Caco-2 (cell line): Measurements from ENCODE around the gene OPN1MW3. TPM values are rescaled to one million over a fixed set of nuclear protein-coding genes. Genes with fewer than 3 reads are reported as not detected.
"Not testable (repeated sequence)": the region's sequence is repeated elsewhere in the genome, so short reads cannot be mapped to it uniquely, and the experiment has no call there.

Experiments used
- Bru-seq: library from RNA; stranded (reverse); fragments of 400-500 nt; gene quantifications from one replicate; lab custom pipeline; 2021; lab: Mats Ljungman, UMichigan
- BruChase-seq, 2 experiments: library from RNA; stranded (reverse); fragments of 400-500 nt; gene quantifications; one replicate each; lab custom pipeline; 2021; lab: Mats Ljungman, UMichigan
- BruUV-seq: library from RNA; stranded (reverse); fragments of 400-500 nt; replicated peaks from 2 replicates; lab custom pipeline; 2021; lab: Mats Ljungman, UMichigan
- CTCF ChIA-PET: fragments of 300-600 bp; sonication (Branson Sonifier 250); formaldehyde crosslinking; loops from one replicate; lab custom pipeline; 2022; ENCODE audit warnings: antibody characterized with exemption; lab: Charles Lee
- POLR2A ChIA-PET: fragments of 300-600 bp; sonication (Branson Sonifier 250); formaldehyde crosslinking; loops from one replicate; lab custom pipeline; 2022; ENCODE audit warnings: antibody characterized with exemption; lab: Charles Lee
- DNase-seq, 2 experiments: peaks; one replicate each; pipeline versions ENCODE4 v3.0.0 to v3.0.0-alpha.2; 2020 to 2022
- H3K27me3 ChIP-seq: replicated peaks from 2 replicates; pipeline ENCODE4 v1.6.0; 2011; ENCODE audit warnings: low read length; ENCODE audit not compliant: control insufficient read depth, insufficient read depth
- H3K36me3 ChIP-seq: 2 replicates; pipeline ENCODE4 v1.5.1; 2011; ENCODE audit warnings: low read length; ENCODE audit not compliant: control insufficient read depth, insufficient read depth
- H3K4me1 ChIP-seq: fragments of 250-450 bp; sonication (Bioruptor Pico); 2 replicates; pipeline ENCODE4 v1.5.1; 2020; ENCODE audit warnings: mild to moderate bottlenecking
- H3K4me3 ChIP-seq: 2 replicates; pipeline ENCODE4 v1.5.1; 2011; ENCODE audit warnings: low read depth, mild to moderate bottlenecking, control low read depth, low read length
- H3K9me3 ChIP-seq: fragments of 250-450 bp; sonication (Bioruptor Pico); 2 replicates; pipeline ENCODE4 v1.5.1; 2020; ENCODE audit warnings: mild to moderate bottlenecking, moderate library complexity
- H3K27ac Mint-ChIP-seq: one replicate; pipeline ENCODE4 v1.8.0; 2022; ENCODE audit warnings: mixed read lengths; ENCODE audit not compliant: unreplicated experiment
- H3K27me3 Mint-ChIP-seq: one replicate; pipeline ENCODE4 v1.8.0; 2022; ENCODE audit warnings: mixed read lengths; ENCODE audit not compliant: insufficient read depth, unreplicated experiment
- H3K36me3 Mint-ChIP-seq: one replicate; pipeline ENCODE4 v1.8.0; 2022; ENCODE audit warnings: mild to moderate bottlenecking, mixed read lengths; ENCODE audit not compliant: insufficient read depth, unreplicated experiment
- H3K4me1 Mint-ChIP-seq: one replicate; pipeline ENCODE4 v1.8.0; 2022; ENCODE audit warnings: low read depth, mixed read lengths; ENCODE audit not compliant: unreplicated experiment
- H3K4me3 Mint-ChIP-seq: one replicate; pipeline ENCODE4 v1.8.0; 2022; ENCODE audit warnings: mild to moderate bottlenecking, moderate library complexity, mixed read lengths; ENCODE audit not compliant: unreplicated experiment
- H3K9me3 Mint-ChIP-seq: one replicate; pipeline ENCODE4 v1.8.0; 2022; ENCODE audit warnings: mixed read lengths; ENCODE audit not compliant: unreplicated experiment
- intact Hi-C: fragments of 100-400 bp; cut with micrococcal nuclease; formaldehyde crosslinking; loops from one replicate; pipeline ENCODE4 v1.10.0; 2022; ENCODE audit not compliant: unreplicated experiment
- long read RNA-seq: library from polyadenylated mRNA; stranded (forward); transcript quantifications from one replicate; pipeline ENCODE4 v2.0.0, GENCODE V29; 2022
- total RNA-seq: library from RNA; stranded (reverse); gene quantifications from 2 replicates; pipeline ENCODE4 v1.2.3, GENCODE V29; 2022

Gene OPN1MW3
- total RNA-seq (not detected in 2 replicates), Bru-seq, nascent RNA (not detected), BruChase-seq, experiment 1, labeled RNA remaining after a 2-hour chase (not detected), BruChase-seq, experiment 2, labeled RNA remaining after a 6-hour chase (not detected)
- long read RNA-seq: 0 reads

GRCh38 chrX:154257282-154257681 is at the start of gene OPN1MW3:
Gene OPN1MW3 (plus strand): TSS chrX:154257582. CDS start chrX:154257620, 38 bp downstream.
- H3K9me3 Mint-ChIP-seq, H3K4me3 ChIP-seq, H3K4me1 ChIP-seq, H3K9me3 ChIP-seq, H3K4me3 Mint-ChIP-seq, H3K36me3 ChIP-seq, intact Hi-C loops, H3K4me1 Mint-ChIP-seq, H3K27me3 Mint-ChIP-seq, POLR2A ChIA-PET, H3K27ac Mint-ChIP-seq, H3K27me3 ChIP-seq, BruUV-seq, CTCF ChIA-PET, DNase-seq, H3K36me3 Mint-ChIP-seq: not testable (repeated sequence)

DNA sequence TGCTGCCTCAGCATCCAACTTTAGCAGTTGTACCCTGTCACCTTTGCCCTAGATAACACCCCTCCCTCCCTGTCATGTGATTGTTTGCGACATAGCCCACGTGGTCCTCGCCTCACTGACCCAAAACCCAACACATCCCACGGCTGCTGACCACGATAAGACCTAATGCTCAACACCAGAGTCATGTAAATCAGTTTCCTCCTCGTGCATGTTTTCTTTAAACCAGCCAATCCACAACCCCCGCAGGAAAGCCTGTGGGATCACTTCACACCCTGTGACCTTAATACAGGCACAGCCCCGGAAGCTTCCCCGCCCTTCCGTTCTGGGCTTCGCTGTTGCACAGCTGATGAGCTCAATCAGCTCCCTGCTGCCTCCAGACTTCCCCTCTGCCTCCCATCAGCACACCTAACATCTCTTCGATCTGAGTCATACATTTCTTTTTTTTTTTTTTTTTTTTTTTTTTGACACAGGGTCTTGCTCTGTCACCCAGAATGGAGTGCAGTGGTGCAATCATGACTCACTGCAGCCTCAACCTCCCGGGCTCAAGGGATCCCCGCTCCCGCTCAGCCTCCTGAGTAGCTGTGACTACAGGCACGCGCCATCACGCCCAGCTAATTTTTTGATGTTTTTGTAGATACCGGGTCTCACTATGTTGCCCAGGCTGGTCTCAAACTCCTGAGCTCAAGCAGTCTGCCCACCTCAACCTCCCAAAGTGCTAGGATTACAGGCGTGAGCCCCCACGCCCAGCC is 47.5 kb upstream of the OPN1MW3 start:
- H3K4me1 ChIP-seq, BruUV-seq, intact Hi-C loops, H3K4me3 ChIP-seq, DNase-seq, H3K4me1 Mint-ChIP-seq, H3K9me3 Mint-ChIP-seq, CTCF ChIA-PET, H3K9me3 ChIP-seq, POLR2A ChIA-PET, H3K27ac Mint-ChIP-seq, H3K36me3 Mint-ChIP-seq, H3K27me3 Mint-ChIP-seq, H3K4me3 Mint-ChIP-seq, H3K36me3 ChIP-seq, H3K27me3 ChIP-seq: not testable (repeated sequence)

DNA sequence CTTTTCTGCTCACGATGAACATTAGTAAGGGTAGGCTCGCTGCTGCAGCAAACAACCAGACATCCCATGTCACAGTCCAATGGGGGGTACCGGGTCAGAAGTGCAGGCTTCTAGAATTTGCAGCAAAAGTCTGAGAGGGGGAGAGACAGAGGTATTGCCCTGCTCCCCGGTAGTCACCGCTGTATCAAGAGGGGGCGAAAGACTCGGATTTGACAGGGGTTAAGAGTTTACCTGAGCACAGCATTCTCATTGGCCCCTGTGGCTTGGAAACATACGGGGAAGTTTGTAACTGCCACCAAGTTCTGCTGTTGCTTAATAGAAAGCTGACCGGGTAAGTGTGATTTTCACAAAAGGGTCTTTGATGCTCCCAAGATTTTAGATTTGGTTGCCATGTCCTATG is 46.3 kb upstream of the OPN1MW3 start:
- H3K27me3 Mint-ChIP-seq, H3K27me3 ChIP-seq, H3K27ac Mint-ChIP-seq, H3K4me3 Mint-ChIP-seq, H3K4me3 ChIP-seq, BruUV-seq, POLR2A ChIA-PET, H3K9me3 ChIP-seq, H3K4me1 ChIP-seq, H3K9me3 Mint-ChIP-seq, H3K36me3 ChIP-seq, CTCF ChIA-PET, H3K4me1 Mint-ChIP-seq, H3K36me3 Mint-ChIP-seq, DNase-seq, intact Hi-C loops: not testable (repeated sequence)

- intact Hi-C loops, H3K27me3 ChIP-seq, H3K4me1 Mint-ChIP-seq, CTCF ChIA-PET, H3K36me3 Mint-ChIP-seq, H3K27me3 Mint-ChIP-seq, H3K9me3 ChIP-seq, H3K36me3 ChIP-seq, H3K4me1 ChIP-seq, DNase-seq, H3K4me3 ChIP-seq, POLR2A ChIA-PET, BruUV-seq, H3K27ac Mint-ChIP-seq, H3K4me3 Mint-ChIP-seq, H3K9me3 Mint-ChIP-seq: not testable (repeated sequence)
These were observed 45.9 kb upstream of the OPN1MW3 start for GRCh38 chrX:154211499-154211898.

DNA sequence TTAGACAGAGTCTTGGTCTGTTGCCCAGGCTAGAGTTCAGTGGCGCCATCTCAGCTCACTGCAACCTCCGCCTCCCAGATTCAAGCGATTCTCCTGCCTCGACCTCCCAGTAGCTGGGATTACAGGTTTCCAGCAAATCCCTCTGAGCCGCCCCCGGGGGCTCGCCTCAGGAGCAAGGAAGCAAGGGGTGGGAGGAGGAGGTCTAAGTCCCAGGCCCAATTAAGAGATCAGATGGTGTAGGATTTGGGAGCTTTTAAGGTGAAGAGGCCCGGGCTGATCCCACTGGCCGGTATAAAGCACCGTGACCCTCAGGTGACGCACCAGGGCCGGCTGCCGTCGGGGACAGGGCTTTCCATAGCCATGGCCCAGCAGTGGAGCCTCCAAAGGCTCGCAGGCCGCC is 37.9 kb upstream of the OPN1MW3 start, which contains the start of gene OPN1MW2:
Gene OPN1MW2 (plus strand): TSS at position 301 of the 400 bp plus-strand sequence. CDS start 60 bp downstream, at position 361.
- H3K9me3 ChIP-seq, H3K27me3 ChIP-seq, H3K36me3 ChIP-seq, POLR2A ChIA-PET, H3K4me1 Mint-ChIP-seq, H3K9me3 Mint-ChIP-seq, H3K27ac Mint-ChIP-seq, BruUV-seq, H3K4me3 ChIP-seq, intact Hi-C loops, H3K4me3 Mint-ChIP-seq, H3K27me3 Mint-ChIP-seq, DNase-seq, CTCF ChIA-PET, H3K36me3 Mint-ChIP-seq, H3K4me1 ChIP-seq: not testable (repeated sequence)

DNA sequence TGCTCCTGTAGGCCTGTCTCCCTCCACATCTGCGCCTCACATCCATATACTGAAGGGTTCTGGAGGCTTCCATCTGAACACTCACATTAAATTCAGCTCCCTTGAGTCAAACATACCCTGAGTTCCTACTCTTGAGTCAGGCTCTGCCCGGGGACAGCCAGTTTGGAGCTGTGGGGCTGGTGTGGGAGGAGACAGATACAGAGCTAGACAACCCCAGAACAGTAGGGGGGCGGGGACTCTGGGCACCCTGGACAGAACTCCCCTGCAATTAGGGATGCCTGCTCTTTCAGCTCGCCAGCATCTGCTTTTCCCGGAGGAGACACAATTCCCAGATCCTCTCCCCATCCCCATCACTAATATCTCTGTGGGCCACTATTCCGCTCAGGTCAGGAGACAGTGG is 32.1 kb upstream of the OPN1MW3 start:
- H3K27me3 Mint-ChIP-seq, H3K9me3 Mint-ChIP-seq, H3K4me3 ChIP-seq, intact Hi-C loops, BruUV-seq, H3K27me3 ChIP-seq, DNase-seq, H3K4me1 ChIP-seq, H3K9me3 ChIP-seq, H3K36me3 Mint-ChIP-seq, H3K36me3 ChIP-seq, H3K4me3 Mint-ChIP-seq, CTCF ChIA-PET, POLR2A ChIA-PET, H3K27ac Mint-ChIP-seq, H3K4me1 Mint-ChIP-seq: not testable (repeated sequence)

DNA sequence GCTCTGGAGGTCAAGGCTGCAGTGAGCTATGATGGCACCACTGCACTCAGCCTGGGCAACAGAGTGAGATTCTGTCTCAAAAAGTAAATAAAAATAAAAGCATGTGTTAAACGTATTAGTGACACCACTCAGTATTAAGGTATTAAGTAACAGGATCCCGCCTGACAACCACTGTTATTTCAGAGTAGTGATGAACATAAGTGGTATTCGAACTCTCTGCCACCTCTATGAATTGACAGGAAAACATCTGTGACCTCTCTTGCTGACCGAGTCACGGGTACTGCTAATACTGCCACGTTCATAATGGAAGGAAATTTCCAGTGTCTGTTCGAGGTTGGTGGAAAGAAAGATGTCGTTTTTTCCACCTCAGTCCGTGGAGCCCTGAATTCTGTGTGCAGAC is 30.7 kb upstream of the OPN1MW3 start:
- BruUV-seq, intact Hi-C loops: not testable (repeated sequence)

More for the DNA sequence above, 30.7 kb upstream of the OPN1MW3 start:
- H3K27ac Mint-ChIP-seq, H3K4me1 ChIP-seq, H3K9me3 ChIP-seq, H3K36me3 ChIP-seq, H3K4me1 Mint-ChIP-seq, H3K9me3 Mint-ChIP-seq, H3K36me3 Mint-ChIP-seq, CTCF ChIA-PET, H3K4me3 Mint-ChIP-seq, H3K4me3 ChIP-seq, H3K27me3 ChIP-seq, H3K27me3 Mint-ChIP-seq, POLR2A ChIA-PET, DNase-seq: not testable (repeated sequence)
